Measurements from ENCODE around the gene TMEM63A.
"Not testable (repeated sequence)": the region's sequence is repeated elsewhere in the genome, so short reads cannot be mapped to it uniquely, and the experiment has no call there.

TMEM63A gene

GRCh38 chr1:225845571-225846259 is 36.5 kb downstream of the TMEM63A start:
- peak; percentile 80 for DNase-seq (ENCODE audit: low read depth)

- no peak for DNase-seq (ENCODE audit: low read depth)
These were observed 37.1 kb downstream of the TMEM63A start for GRCh38 chr1:225845097-225845496.

- DNase-seq (ENCODE audit: low read depth), result no peak
These were observed 37.7 kb downstream of the TMEM63A start for GRCh38 chr1:225844236-225845061.

GRCh38 chr1:225843426-225843795 is 38.8 kb downstream of the TMEM63A start:
- no peak for DNase-seq (ENCODE audit: low read depth)

GRCh38 chr1:225842788-225843425 is 39.3 kb downstream of the TMEM63A start:
- no peak for DNase-seq (ENCODE audit: low read depth)

- DNase-seq (ENCODE audit: low read depth), result no peak
These were observed 40.1 kb downstream of the TMEM63A start for GRCh38 chr1:225842074-225842473.

GRCh38 chr1:225840713-225841112 is 41.5 kb downstream of the TMEM63A start:
- no peak for DNase-seq (ENCODE audit: low read depth)

GRCh38 chr1:225840223-225840610 is 42.0 kb downstream of the TMEM63A start:
- DNase-seq (ENCODE audit: low read depth), result no peak

GRCh38 chr1:225838793-225839192 is 43.4 kb downstream of the TMEM63A start:
- DNase-seq (ENCODE audit: low read depth), result no peak

GRCh38 chr1:225836296-225836695 is 45.9 kb downstream of the TMEM63A start:
- not testable (repeated sequence) for DNase-seq (ENCODE audit: low read depth)

GRCh38 chr1:225835856-225836255 is 46.3 kb downstream of the TMEM63A start:
- DNase-seq (ENCODE audit: low read depth), result peak; percentile 46

- peak; percentile 27 for DNase-seq (ENCODE audit: low read depth)
These were observed 47.5 kb downstream of the TMEM63A start for GRCh38 chr1:225834417-225835329.

- DNase-seq (ENCODE audit: low read depth), result no peak
These were observed 51.3 kb downstream of the TMEM63A start for GRCh38 chr1:225830841-225831240.

- no peak for DNase-seq (ENCODE audit: low read depth)
These were observed 53.4 kb downstream of the TMEM63A start for GRCh38 chr1:225828706-225829345.

- DNase-seq (ENCODE audit: low read depth), result no peak
These were observed 55.1 kb downstream of the TMEM63A start for GRCh38 chr1:225827076-225827475.

- no peak for DNase-seq (ENCODE audit: low read depth)
These were observed 56.6 kb downstream of the TMEM63A start for GRCh38 chr1:225825607-225826007.

GRCh38 chr1:225825078-225825477 is 57.1 kb downstream of the TMEM63A start:
- DNase-seq (ENCODE audit: low read depth), result no peak

- no peak for DNase-seq (ENCODE audit: low read depth)
These were observed 57.6 kb downstream of the TMEM63A start for GRCh38 chr1:225824533-225824941.

- DNase-seq (ENCODE audit: low read depth), result no peak
These were observed 58.3 kb downstream of the TMEM63A start for GRCh38 chr1:225823811-225824261.

GRCh38 chr1:225822655-225823403 is 59.4 kb downstream of the TMEM63A start:
- no peak for DNase-seq (ENCODE audit: low read depth)
